ENCODE measurements around the gene GABBR2. TPM values are rescaled to one million over a fixed set of nuclear protein-coding genes. Genes with fewer than 3 reads are reported as not detected.

GABBR2 gene
- total and polyA plus RNA-seq, 2 of the 8 experiments (the other 6 are each of a cell fraction or from before 2014, with no cell fraction given), result 0.50 to 1.2 TPM

DNA sequence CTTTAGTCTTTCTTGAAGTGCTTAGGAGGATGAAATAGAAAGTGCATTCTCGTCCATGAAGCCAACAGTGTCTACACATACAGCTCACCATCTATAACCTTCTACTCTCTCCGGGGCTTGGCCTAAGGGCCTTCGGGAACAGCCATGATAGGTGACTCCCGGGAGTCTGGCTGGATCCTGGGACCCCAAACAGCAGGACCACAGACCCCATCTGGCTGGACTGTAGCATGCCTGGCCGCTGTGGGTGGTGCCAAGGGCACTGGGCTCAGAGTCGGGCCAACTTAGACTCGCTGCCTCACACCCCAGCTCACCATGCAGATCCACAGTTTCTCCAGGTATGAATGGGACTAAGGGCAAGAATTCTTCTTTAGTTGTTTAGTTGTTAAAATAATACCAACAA is 16.3 kb downstream of the GABBR2 start (continued):
- TF ChIP-seq, protein P1, sequence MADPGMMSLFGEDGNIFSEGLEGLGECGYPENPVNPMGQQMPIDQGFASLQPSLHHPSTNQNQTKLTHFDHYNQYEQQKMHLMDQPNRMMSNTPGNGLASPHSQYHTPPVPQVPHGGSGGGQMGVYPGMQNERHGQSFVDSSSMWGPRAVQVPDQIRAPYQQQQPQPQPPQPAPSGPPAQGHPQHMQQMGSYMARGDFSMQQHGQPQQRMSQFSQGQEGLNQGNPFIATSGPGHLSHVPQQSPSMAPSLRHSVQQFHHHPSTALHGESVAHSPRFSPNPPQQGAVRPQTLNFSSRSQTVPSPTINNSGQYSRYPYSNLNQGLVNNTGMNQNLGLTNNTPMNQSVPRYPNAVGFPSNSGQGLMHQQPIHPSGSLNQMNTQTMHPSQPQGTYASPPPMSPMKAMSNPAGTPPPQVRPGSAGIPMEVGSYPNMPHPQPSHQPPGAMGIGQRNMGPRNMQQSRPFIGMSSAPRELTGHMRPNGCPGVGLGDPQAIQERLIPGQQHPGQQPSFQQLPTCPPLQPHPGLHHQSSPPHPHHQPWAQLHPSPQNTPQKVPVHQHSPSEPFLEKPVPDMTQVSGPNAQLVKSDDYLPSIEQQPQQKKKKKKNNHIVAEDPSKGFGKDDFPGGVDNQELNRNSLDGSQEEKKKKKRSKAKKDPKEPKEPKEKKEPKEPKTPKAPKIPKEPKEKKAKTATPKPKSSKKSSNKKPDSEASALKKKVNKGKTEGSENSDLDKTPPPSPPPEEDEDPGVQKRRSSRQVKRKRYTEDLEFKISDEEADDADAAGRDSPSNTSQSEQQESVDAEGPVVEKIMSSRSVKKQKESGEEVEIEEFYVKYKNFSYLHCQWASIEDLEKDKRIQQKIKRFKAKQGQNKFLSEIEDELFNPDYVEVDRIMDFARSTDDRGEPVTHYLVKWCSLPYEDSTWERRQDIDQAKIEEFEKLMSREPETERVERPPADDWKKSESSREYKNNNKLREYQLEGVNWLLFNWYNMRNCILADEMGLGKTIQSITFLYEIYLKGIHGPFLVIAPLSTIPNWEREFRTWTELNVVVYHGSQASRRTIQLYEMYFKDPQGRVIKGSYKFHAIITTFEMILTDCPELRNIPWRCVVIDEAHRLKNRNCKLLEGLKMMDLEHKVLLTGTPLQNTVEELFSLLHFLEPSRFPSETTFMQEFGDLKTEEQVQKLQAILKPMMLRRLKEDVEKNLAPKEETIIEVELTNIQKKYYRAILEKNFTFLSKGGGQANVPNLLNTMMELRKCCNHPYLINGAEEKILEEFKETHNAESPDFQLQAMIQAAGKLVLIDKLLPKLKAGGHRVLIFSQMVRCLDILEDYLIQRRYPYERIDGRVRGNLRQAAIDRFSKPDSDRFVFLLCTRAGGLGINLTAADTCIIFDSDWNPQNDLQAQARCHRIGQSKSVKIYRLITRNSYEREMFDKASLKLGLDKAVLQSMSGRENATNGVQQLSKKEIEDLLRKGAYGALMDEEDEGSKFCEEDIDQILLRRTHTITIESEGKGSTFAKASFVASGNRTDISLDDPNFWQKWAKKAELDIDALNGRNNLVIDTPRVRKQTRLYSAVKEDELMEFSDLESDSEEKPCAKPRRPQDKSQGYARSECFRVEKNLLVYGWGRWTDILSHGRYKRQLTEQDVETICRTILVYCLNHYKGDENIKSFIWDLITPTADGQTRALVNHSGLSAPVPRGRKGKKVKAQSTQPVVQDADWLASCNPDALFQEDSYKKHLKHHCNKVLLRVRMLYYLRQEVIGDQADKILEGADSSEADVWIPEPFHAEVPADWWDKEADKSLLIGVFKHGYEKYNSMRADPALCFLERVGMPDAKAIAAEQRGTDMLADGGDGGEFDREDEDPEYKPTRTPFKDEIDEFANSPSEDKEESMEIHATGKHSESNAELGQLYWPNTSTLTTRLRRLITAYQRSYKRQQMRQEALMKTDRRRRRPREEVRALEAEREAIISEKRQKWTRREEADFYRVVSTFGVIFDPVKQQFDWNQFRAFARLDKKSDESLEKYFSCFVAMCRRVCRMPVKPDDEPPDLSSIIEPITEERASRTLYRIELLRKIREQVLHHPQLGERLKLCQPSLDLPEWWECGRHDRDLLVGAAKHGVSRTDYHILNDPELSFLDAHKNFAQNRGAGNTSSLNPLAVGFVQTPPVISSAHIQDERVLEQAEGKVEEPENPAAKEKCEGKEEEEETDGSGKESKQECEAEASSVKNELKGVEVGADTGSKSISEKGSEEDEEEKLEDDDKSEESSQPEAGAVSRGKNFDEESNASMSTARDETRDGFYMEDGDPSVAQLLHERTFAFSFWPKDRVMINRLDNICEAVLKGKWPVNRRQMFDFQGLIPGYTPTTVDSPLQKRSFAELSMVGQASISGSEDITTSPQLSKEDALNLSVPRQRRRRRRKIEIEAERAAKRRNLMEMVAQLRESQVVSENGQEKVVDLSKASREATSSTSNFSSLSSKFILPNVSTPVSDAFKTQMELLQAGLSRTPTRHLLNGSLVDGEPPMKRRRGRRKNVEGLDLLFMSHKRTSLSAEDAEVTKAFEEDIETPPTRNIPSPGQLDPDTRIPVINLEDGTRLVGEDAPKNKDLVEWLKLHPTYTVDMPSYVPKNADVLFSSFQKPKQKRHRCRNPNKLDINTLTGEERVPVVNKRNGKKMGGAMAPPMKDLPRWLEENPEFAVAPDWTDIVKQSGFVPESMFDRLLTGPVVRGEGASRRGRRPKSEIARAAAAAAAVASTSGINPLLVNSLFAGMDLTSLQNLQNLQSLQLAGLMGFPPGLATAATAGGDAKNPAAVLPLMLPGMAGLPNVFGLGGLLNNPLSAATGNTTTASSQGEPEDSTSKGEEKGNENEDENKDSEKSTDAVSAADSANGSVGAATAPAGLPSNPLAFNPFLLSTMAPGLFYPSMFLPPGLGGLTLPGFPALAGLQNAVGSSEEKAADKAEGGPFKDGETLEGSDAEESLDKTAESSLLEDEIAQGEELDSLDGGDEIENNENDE (IDR thresholded peaks at IDR 0.05; ENCODE audit: insufficient replicate concordance, low read length), result no peak
- TF ChIP-seq RFX5 (IDR thresholded peaks at IDR 0.05; ENCODE audit: borderline replicate concordance, low read depth, low read length) (no peak), CHD2 (IDR thresholded peaks at IDR 0.05; ENCODE audit: low read length) (no peak), EGR1 (IDR thresholded peaks at IDR 0.05; ENCODE audit: borderline replicate concordance, low read depth, low read length) (no peak), EZH2 (IDR thresholded peaks at IDR 0.05; ENCODE audit: low read depth, low read length, severe bottlenecking) (no peak), RNF2 (IDR thresholded peaks at IDR 0.05; ENCODE audit: borderline replicate concordance, low read depth, low read length, missing control alignments, poor library complexity, severe bottlenecking) (no peak), POLR2AphosphoS5 (IDR thresholded peaks at IDR 0.05; ENCODE audit: low read depth, low read length) (no peak), TEAD4 (IDR thresholded peaks at IDR 0.05; ENCODE audit: low read depth, low read length) (no peak), POLR2A (IDR thresholded peaks at IDR 0.05; ENCODE audit: control extremely low read depth in 1 of 2, low read depth in 2 of 2, low read length in 2 of 2) (no peak), POU5F1 (IDR thresholded peaks at IDR 0.05; ENCODE audit: low read depth, low read length) (no peak)
- TF ChIP-seq, protein P2, sequence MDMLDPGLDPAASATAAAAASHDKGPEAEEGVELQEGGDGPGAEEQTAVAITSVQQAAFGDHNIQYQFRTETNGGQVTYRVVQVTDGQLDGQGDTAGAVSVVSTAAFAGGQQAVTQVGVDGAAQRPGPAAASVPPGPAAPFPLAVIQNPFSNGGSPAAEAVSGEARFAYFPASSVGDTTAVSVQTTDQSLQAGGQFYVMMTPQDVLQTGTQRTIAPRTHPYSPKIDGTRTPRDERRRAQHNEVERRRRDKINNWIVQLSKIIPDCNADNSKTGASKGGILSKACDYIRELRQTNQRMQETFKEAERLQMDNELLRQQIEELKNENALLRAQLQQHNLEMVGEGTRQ (IDR thresholded peaks at IDR 0.05; ENCODE audit: low read length), result no peak

Measured in H1 (cell line).